GM23338 (cell line): ENCODE results near the gene GRID2. TPM values are rescaled to one million over a fixed set of nuclear protein-coding genes. Genes with fewer than 3 reads are reported as not detected.

Source experiments
- ATAC-seq: fragments of 200-7000 bp; cut with Tn5 transposase; 3 replicates; pipeline ENCODE4 v1.9.1; 2020
- DNase-seq: peaks from one replicate; pipeline ENCODE4 v3.0.0-alpha.2; 2015; ENCODE audit warnings: low spot score
- H2AFZ ChIP-seq: fragments of 200-600 bp; sonication (generic); 2 replicates; pipeline ENCODE4 v1.8.0; 2016; ENCODE audit warnings: antibody characterized with exemption, mild to moderate bottlenecking, moderate library complexity
- H3F3A ChIP-seq: fragments of 200-600 bp; sonication (generic); replicated peaks from 2 replicates; pipeline ENCODE4 v1.8.0; 2017; ENCODE audit warnings: antibody characterized with exemption, mixed run types, low read depth
- H3K27ac ChIP-seq: fragments of 200-600 bp; sonication (generic); 2 replicates; pipeline ENCODE4 v1.6.1; 2016; ENCODE audit warnings: low read depth
- H3K27me3 ChIP-seq: fragments of 200-600 bp; sonication (generic); 2 replicates; pipeline ENCODE4 v1.8.0; 2016; ENCODE audit warnings: mild to moderate bottlenecking, mixed run types, moderate library complexity; ENCODE audit not compliant: insufficient read depth
- H3K36me3 ChIP-seq: fragments of 200-600 bp; sonication (generic); 2 replicates; pipeline ENCODE4 v1.8.0; 2016; ENCODE audit warnings: mild to moderate bottlenecking; ENCODE audit not compliant: insufficient read depth
- H3K4me1 ChIP-seq: fragments of 200-600 bp; sonication (generic); 2 replicates; pipeline ENCODE4 v1.8.0; 2016; ENCODE audit warnings: mild to moderate bottlenecking, moderate library complexity; ENCODE audit not compliant: insufficient read depth
- H3K4me2 ChIP-seq: fragments of 200-600 bp; sonication (generic); 2 replicates; pipeline ENCODE4 v1.7.1; 2017; ENCODE audit warnings: mixed run types
- H3K4me3 ChIP-seq: fragments of 200-600 bp; sonication (generic); 2 replicates; pipeline ENCODE4 v1.6.1; 2016; ENCODE audit warnings: mixed run types
- H3K79me2 ChIP-seq: fragments of 200-600 bp; sonication (generic); replicated peaks from 2 replicates; pipeline ENCODE4 v1.8.0; 2017; ENCODE audit warnings: mild to moderate bottlenecking; ENCODE audit not compliant: insufficient read depth
- H3K9me2 ChIP-seq: fragments of 200-600 bp; sonication (generic); 2 replicates; pipeline ENCODE4 v1.8.0; 2017; ENCODE audit not compliant: insufficient read depth
- H4K20me1 ChIP-seq: fragments of 200-600 bp; sonication (generic); replicated peaks from 2 replicates; pipeline ENCODE4 v1.8.0; 2017; ENCODE audit warnings: mild to moderate bottlenecking; ENCODE audit not compliant: insufficient read depth
- H3K27ac Mint-ChIP-seq: 2 replicates; pipeline ENCODE4 v1.8.0; 2020; ENCODE audit warnings: inconsistent platforms, mild to moderate bottlenecking, moderate library complexity, mixed read lengths
- H3K27me3 Mint-ChIP-seq: 3 replicates; pipeline ENCODE4 v1.8.0; 2022; ENCODE audit warnings: low read depth, mild to moderate bottlenecking, moderate library complexity, mixed read lengths, inconsistent platforms; ENCODE audit not compliant: insufficient read depth, poor library complexity
- H3K36me3 Mint-ChIP-seq: 3 replicates; pipeline ENCODE4 v1.8.0; 2021; ENCODE audit warnings: low read depth, mild to moderate bottlenecking, inconsistent platforms, moderate library complexity, mixed read lengths
- H3K4me1 Mint-ChIP-seq: 3 replicates; pipeline ENCODE4 v1.8.0; 2020; ENCODE audit warnings: mild to moderate bottlenecking, inconsistent platforms, mixed read lengths
- H3K4me3 Mint-ChIP-seq: 3 replicates; pipeline ENCODE4 v1.8.0; 2021; ENCODE audit warnings: moderate library complexity, mild to moderate bottlenecking, inconsistent platforms, mixed read lengths
- H3K9me3 Mint-ChIP-seq: 3 replicates; pipeline ENCODE4 v1.8.0; 2020; ENCODE audit warnings: moderate library complexity, mild to moderate bottlenecking, inconsistent platforms, mixed read lengths
- CREB1 ChIP-seq: fragments of 250-450 bp; sonication (Bioruptor Pico); IDR thresholded peaks from 2 replicates; pipeline ENCODE4 v1.5.0; 2020; ENCODE audit warnings: low read depth, mild to moderate bottlenecking, moderate library complexity
- CTCF ChIP-seq, 2 experiments: fragments of 200-600 bp in 1 of 2; sonication (generic) in 1 of 2; conservative IDR thresholded peaks; 2 replicates each; pipeline versions ENCODE4 v1.5.1 to v1.6.1; 2016 to 2017; ENCODE audit warnings: antibody characterized with exemption in 2 of 2, low read depth in 2 of 2, mild to moderate bottlenecking in 2 of 2, moderate library complexity in 1 of 2
- ETS1 ChIP-seq: IDR thresholded peaks from 2 replicates; pipeline ENCODE4 v1.6.1; 2016; ENCODE audit warnings: antibody characterized with exemption
- EZH2 ChIP-seq: fragments of 200-600 bp; sonication (generic); IDR thresholded peaks from one replicate; pipeline ENCODE4 v1.8.0; 2017; ENCODE audit warnings: antibody characterized with exemption, mild to moderate bottlenecking, low read depth; ENCODE audit not compliant: unreplicated experiment
- JUNB ChIP-seq: IDR thresholded peaks from one replicate; pipeline ENCODE4 v1.6.1; 2016; ENCODE audit warnings: antibody characterized with exemption; ENCODE audit not compliant: unreplicated experiment
- NANOG ChIP-seq: IDR thresholded peaks from 2 replicates; pipeline ENCODE4 v1.6.1; 2016; ENCODE audit warnings: antibody characterized with exemption, borderline replicate concordance
- POLR2AphosphoS5 ChIP-seq: IDR thresholded peaks from 2 replicates; pipeline ENCODE4 v1.6.1; 2016; ENCODE audit warnings: antibody characterized with exemption, low read depth
- REST ChIP-seq: IDR thresholded peaks from one replicate; pipeline ENCODE4 v1.6.1; 2018; ENCODE audit warnings: antibody characterized with exemption; ENCODE audit not compliant: unreplicated experiment
- STAT1 ChIP-seq: IDR thresholded peaks from one replicate; pipeline ENCODE4 v1.6.1; 2016; ENCODE audit warnings: antibody characterized with exemption; ENCODE audit not compliant: unreplicated experiment
- ZNF114 ChIP-seq: fragments of 250-450 bp; sonication (Bioruptor Pico); IDR thresholded peaks from 2 replicates; pipeline ENCODE4 v1.5.0; 2020; ENCODE audit warnings: mild to moderate bottlenecking, moderate library complexity
- ZNF331 ChIP-seq: fragments of 250-450 bp; sonication (Bioruptor Pico); IDR thresholded peaks from 2 replicates; pipeline ENCODE4 v1.5.0; 2020; ENCODE audit warnings: low read depth, mild to moderate bottlenecking, moderate library complexity
- polyA plus RNA-seq: library from polyadenylated mRNA; unstranded; fragments of >200 nt; fragmentation: Nextera tagmentation; extraction: Ambion mirVana; gene quantifications from 2 replicates; pipeline ENCODE4 v1.2.1, GENCODE V29; 2016
- total RNA-seq: library from RNA; depleted of rRNA; stranded (reverse); fragments of >200 nt; shearing (Covaris generic); gene quantifications from 2 replicates; pipeline ENCODE4 v1.2.3, GENCODE V29; 2014

The GRID2 gene
- total and polyA plus RNA-seq, 2 experiments from 2014 or later: 19.9 to 65.4 TPM

GRCh38 chr4:93409035-93409434 lies 1105.3 kb downstream of the GRID2 start:
- peaks cover 60% of the 10 kb centered on the region for H3K4me1 Mint-ChIP-seq
- no peaks in the 10 kb centered on the region for H3K36me3 ChIP-seq
- H3K9me3 Mint-ChIP-seq: no peaks in the 10 kb centered on the region
- peaks cover 53% of the 10 kb centered on the region for H3K4me1 ChIP-seq
- H3F3A ChIP-seq: no peaks in the 10 kb centered on the region
- no peaks in the 10 kb centered on the region for H4K20me1 ChIP-seq
- no peaks in the 10 kb centered on the region for H3K79me2 ChIP-seq
- H3K27me3 ChIP-seq: peaks cover 41% of the 10 kb centered on the region
- H3K9me2 ChIP-seq: no peaks in the 10 kb centered on the region
- H3K4me3 Mint-ChIP-seq: peak overlapping the region; percentile 18
- no peak overlapping the region for H2AFZ ChIP-seq
- ATAC-seq (peak; percentile 93), DNase-seq (peak; percentile 84)
- no peaks in the 10 kb centered on the region for H3K36me3 Mint-ChIP-seq
- no peaks in the 10 kb centered on the region for H3K27me3 Mint-ChIP-seq
- H3K4me3 ChIP-seq: peak overlapping the region; percentile 21
- peak overlapping the region; percentile 56 for H3K4me2 ChIP-seq
- H3K27ac Mint-ChIP-seq: no peak overlapping the region
- TF ChIP-seq ETS1 (0 out of 2 replicates have a peak, but pooled peaks have one; percentile 41), STAT1 (no peak), CREB1 (peak; percentile 13; the same call in 1 of the 2 replicates), POLR2AphosphoS5 (peak; percentile 75), NANOG (peak; percentile 98), JUNB (no peak)
- H3K27ac ChIP-seq: no peak overlapping the region

GRCh38 chr4:93414041-93414550 lies 1110.3 kb downstream of the GRID2 start:
- Mint-ChIP-seq H3K4me3 (no peak overlapping the region), H3K36me3 (no peaks in the 10 kb centered on the region), H3K4me1 (peaks cover 42% of the 10 kb centered on the region), H3K27me3 (no peaks in the 10 kb centered on the region), H3K27ac (no peak overlapping the region), H3K9me3 (no peaks in the 10 kb centered on the region)
- no peak overlapping the region for H3K27ac ChIP-seq
- no peak for TF ChIP-seq ZNF331 (CRISPR knock-in tag)
- TF ChIP-seq ETS1: no peak
- TF ChIP-seq NANOG: no peak
- no peak overlapping the region for H2AFZ ChIP-seq
- no peak overlapping the region for H3K4me3 ChIP-seq
- peaks cover 23% of the 10 kb centered on the region for H3K4me1 ChIP-seq
- no peaks in the 10 kb centered on the region for H3K9me2 ChIP-seq
- H3K4me2 ChIP-seq: no peak overlapping the region
- no peaks in the 10 kb centered on the region for H3F3A ChIP-seq
- peaks cover 16% of the 10 kb centered on the region for H3K27me3 ChIP-seq
- no peaks in the 10 kb centered on the region for H3K36me3 ChIP-seq
- H3K79me2 ChIP-seq: no peaks in the 10 kb centered on the region
- DNase-seq (no peak), ATAC-seq (no peak)
- no peaks in the 10 kb centered on the region for H4K20me1 ChIP-seq

GRCh38 chr4:93416344-93417128 lies 1112.8 kb downstream of the GRID2 start:
- Histone ChIP-seq H3K36me3 (no peaks in the 10 kb centered on the region), H3F3A (no peaks in the 10 kb centered on the region), H3K27ac (no peak overlapping the region), H3K4me2 (no peak overlapping the region), H3K79me2 (no peaks in the 10 kb centered on the region), H2AFZ (no peak overlapping the region), H3K4me1 (peaks cover 8% of the 10 kb centered on the region), H4K20me1 (no peaks in the 10 kb centered on the region), H3K27me3 (no peaks in the 10 kb centered on the region), H3K4me3 (no peak overlapping the region), H3K9me2 (no peaks in the 10 kb centered on the region)
- Mint-ChIP-seq H3K4me3 (no peak overlapping the region), H3K27me3 (no peaks in the 10 kb centered on the region), H3K4me1 (peaks cover 24% of the 10 kb centered on the region), H3K36me3 (no peaks in the 10 kb centered on the region), H3K27ac (no peak overlapping the region), H3K9me3 (no peaks in the 10 kb centered on the region)
- DNase-seq (no peak), ATAC-seq (no peak)
- TF ChIP-seq ZNF331 (CRISPR knock-in tag) (no peak), REST (no peak), NANOG (no peak), EZH2 (no peak), CTCF (conservative IDR thresholded peaks at IDR 0.05; ENCODE audit: low read depth in 2 of 2) (no peak), ZNF114 (CRISPR knock-in tag) (no peak), STAT1 (no peak)
